Kidney (tissue), 14 donors: ENCODE measurements around the gene NF1. TPM values are rescaled to one million over a fixed set of nuclear protein-coding genes. Genes with fewer than 3 reads are reported as not detected.

ENCODE experiments used
- DNase-seq, 5 donors: peaks; one replicate each; pipeline ENCODE4 v3.0.0-alpha.2; 2013 to 2020
- FAIRE-seq: peaks from 2 replicates; lab custom pipeline; 2012; peaks lifted over from hg19 to GRCh38; lab: Jason Lieb, UNC
- H3K27ac ChIP-seq, 2 donors: one replicate each; pipeline ENCODE4 v1.7.0; 2013; ENCODE audit warnings: low read depth in 2 of 2, low read length in 2 of 2, inconsistent platforms in 1 of 2
- H3K27me3 ChIP-seq: one replicate; pipeline ENCODE4 v1.7.1; 2013; ENCODE audit warnings: low read length, inconsistent platforms; ENCODE audit not compliant: control insufficient read depth, insufficient read depth
- H3K36me3 ChIP-seq, 3 donors: one replicate each; pipeline versions ENCODE4 v1.7.0 to v1.7.1; 2013; ENCODE audit warnings: low read length in 3 of 3, control low read depth in 1 of 3, inconsistent platforms in 1 of 3; ENCODE audit not compliant: insufficient read depth in 3 of 3, control insufficient read depth in 2 of 3
- H3K4me1 ChIP-seq, 3 donors: one replicate each; pipeline versions ENCODE4 v1.7.0 to v1.7.1; 2013; ENCODE audit warnings: low read length in 3 of 3, inconsistent platforms in 1 of 3, low read depth in 1 of 3; ENCODE audit not compliant: control insufficient read depth in 2 of 3, insufficient read depth in 2 of 3
- H3K4me3 ChIP-seq, 3 donors: one replicate each; pipeline versions ENCODE4 v1.7.0 to v1.8.1; 2013; ENCODE audit warnings: low read length in 3 of 3, control low read depth in 1 of 3, inconsistent platforms in 1 of 3
- H3K9ac ChIP-seq, 3 donors: one replicate each; pipeline versions ENCODE4 v1.7.0 to v1.7.1; 2013; ENCODE audit warnings: low read length in 3 of 3, control low read depth in 1 of 3, inconsistent platforms in 1 of 3
- H3K9me3 ChIP-seq, 3 donors: one replicate each; pipeline versions ENCODE4 v1.7.0 to v1.7.1; 2013; ENCODE audit warnings: low read length in 3 of 3, control low read depth in 1 of 3, inconsistent platforms in 1 of 3; ENCODE audit not compliant: control insufficient read depth in 2 of 3, insufficient read depth in 1 of 3
- intact Hi-C: fragments of 100-400 bp; cut with DNase I; formaldehyde crosslinking; loops from one replicate; pipeline ENCODE4 v1.11.1; 2022
- polyA plus RNA-seq: library from polyadenylated mRNA; stranded (reverse); fragments of 350-450 nt; fragmentation: Illumina TruSeq; extraction: RNeasy Lipid Tissue Mini Kit (QIAGEN cat#74804); gene quantifications from one replicate; pipeline ENCODE4 v1.2.3, GENCODE V29; 2014; ENCODE audit warnings: low read depth, low replicate concordance; ENCODE audit not compliant: insufficient read depth
- total RNA-seq: library from RNA; stranded (reverse); fragmentation: NEBNext Ultra II Directional; extraction: Animal tissue kit (Norgen Biotek cat#: 25700); gene quantifications from one replicate; pipeline ENCODE4 v1.2.1, GENCODE V29; 2021
- TF ChIP-seq, protein P1 (sequence below): IDR thresholded peaks from 3 replicates; pipeline ENCODE4 v1.5.1; 2012; ENCODE audit warnings: mild to moderate bottlenecking, moderate library complexity, borderline replicate concordance; ENCODE audit not compliant: insufficient read depth; ENCODE audit errors: extremely low read depth
- donor health status: control.
- donor health status: control.
- donor health status: control.
- donor health status: control.
- donor health status: control.
- donor health status: DM: yes; HTN: yes; CAD: no.
- donor health status: Normal renal cell carcinoma (clear cell type).

The NF1 gene
- total and polyA plus RNA-seq, 2 donors from 2014 or later, result 7.8 to 61.3 TPM

DNA sequence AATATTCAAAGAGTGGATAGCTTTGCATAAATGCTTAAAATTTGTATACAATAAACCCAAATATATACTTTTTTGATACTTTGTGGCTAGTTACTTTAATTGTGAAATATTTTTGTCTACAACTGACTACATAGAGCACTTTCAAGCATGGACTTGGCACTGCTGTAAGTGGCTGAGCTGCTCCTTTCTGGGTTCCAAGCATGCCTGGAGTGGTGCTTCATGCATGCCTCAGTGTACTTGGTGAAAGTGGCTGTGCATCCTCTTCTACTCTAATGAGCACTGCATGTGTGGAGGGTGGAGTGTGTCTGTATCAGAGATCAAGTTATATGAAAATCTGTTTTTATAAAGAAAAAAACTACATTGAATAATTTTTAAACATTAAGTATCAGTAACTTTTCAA is 108.2 kb downstream of the NF1 start:
- FAIRE-seq, result no peak
- H3K27ac ChIP-seq, result no peak overlapping the region
- no peaks in the 10 kb centered on the region for H3K27me3 ChIP-seq
- no peaks in the 10 kb centered on the region for H3K4me1 ChIP-seq
- no peak for DNase-seq
- H3K9me3 ChIP-seq, result no peaks in the 10 kb centered on the region
- H3K9ac ChIP-seq, result no peak overlapping the region
- H3K36me3 ChIP-seq, result peaks cover 0 to 13% (median 3%) of the 10 kb centered on the region in 3 donors
- intact Hi-C loops, result no loop called here
- no peak overlapping the region for H3K4me3 ChIP-seq
- TF ChIP-seq, protein P1, sequence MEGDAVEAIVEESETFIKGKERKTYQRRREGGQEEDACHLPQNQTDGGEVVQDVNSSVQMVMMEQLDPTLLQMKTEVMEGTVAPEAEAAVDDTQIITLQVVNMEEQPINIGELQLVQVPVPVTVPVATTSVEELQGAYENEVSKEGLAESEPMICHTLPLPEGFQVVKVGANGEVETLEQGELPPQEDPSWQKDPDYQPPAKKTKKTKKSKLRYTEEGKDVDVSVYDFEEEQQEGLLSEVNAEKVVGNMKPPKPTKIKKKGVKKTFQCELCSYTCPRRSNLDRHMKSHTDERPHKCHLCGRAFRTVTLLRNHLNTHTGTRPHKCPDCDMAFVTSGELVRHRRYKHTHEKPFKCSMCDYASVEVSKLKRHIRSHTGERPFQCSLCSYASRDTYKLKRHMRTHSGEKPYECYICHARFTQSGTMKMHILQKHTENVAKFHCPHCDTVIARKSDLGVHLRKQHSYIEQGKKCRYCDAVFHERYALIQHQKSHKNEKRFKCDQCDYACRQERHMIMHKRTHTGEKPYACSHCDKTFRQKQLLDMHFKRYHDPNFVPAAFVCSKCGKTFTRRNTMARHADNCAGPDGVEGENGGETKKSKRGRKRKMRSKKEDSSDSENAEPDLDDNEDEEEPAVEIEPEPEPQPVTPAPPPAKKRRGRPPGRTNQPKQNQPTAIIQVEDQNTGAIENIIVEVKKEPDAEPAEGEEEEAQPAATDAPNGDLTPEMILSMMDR, result no peak

DNA sequence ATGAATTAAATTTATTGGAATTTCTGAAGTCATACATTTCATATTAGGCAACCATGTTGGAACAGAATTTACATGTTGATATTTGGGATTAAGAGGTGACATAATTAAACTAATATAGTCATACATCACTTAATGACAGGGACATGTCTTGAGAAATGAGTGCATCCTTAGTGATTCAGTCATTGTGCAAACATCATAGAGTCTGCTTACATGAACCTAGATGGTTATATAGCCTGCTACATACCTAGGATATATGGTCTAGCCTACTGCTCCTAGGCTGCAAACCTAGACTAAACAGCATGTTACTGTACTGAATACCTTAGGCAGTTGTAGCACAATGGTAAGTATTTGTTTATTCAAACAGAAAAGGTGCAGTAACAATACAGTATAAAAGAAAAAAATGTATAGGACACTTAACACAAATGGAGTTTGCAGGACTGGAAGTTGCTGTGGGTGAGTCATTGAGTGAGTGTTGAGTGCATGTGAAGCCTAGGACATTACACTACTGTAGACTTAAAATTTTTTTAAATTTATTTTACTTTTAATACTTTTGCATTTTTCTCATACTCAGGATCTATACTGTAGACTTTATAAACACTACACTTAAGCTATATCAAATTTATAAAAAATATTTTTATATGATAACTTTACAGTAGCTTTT is 116.7 kb downstream of the NF1 start:
- Histone ChIP-seq H3K27ac (no peak overlapping the region), H3K36me3 (peaks cover 3 to 17% (median 7%) of the 10 kb centered on the region in 3 donors), H3K4me1 (no peaks in the 10 kb centered on the region), H3K9ac (no peak overlapping the region), H3K4me3 (no peak overlapping the region), H3K27me3 (no peaks in the 10 kb centered on the region), H3K9me3 (no peaks in the 10 kb centered on the region)
- TF ChIP-seq, protein P1, result no peak
- FAIRE-seq (peak; percentile 96), DNase-seq (no peak)
- intact Hi-C loops, result no loop called here

DNA sequence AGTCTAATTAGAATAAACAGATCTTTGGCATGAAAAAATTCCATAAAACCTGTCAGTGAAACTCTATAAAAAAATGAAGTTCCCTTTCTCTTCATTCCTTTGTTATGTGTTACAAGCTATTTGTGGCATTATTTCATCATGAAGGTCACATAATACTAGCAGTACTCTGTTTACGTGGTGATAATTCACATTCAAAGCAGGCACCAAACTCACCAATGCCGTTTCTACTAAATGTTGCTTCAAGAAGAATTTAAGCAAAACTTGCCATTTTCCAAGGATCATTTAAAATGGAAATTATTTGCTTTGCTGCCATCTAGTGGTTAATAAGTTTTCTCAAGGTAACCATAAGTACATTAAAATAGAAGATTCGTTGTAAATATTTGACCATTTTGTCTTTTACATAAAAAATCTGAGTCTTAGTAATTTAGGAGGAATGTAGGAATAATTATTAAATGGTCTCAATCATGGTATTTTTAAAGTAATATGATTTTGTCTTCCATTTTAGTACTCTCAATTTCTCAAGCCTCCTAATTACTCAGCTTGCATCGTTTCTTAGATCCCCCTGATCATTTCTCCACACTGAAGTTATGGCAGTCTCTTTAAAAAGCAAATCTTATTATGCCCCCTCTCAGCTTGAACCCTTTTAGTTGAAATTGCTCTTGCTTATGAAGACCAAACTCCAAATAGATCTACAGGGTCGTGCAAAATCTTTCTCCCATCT is 121.4 kb downstream of the NF1 start:
- Histone ChIP-seq H3K27ac (no peak overlapping the region), H3K36me3 (peaks cover 0 to 6% (median 3%) of the 10 kb centered on the region in 3 donors), H3K4me1 (no peaks in the 10 kb centered on the region), H3K9ac (no peak overlapping the region), H3K27me3 (no peaks in the 10 kb centered on the region), H3K9me3 (no peaks in the 10 kb centered on the region), H3K4me3 (no peak overlapping the region)
- TF ChIP-seq, protein P1, result peak; percentile 46
- intact Hi-C loops, result no loop called here
- FAIRE-seq (peak; percentile 97), DNase-seq (peak in 2 of 5 donors; percentile 64 to 66)
